ENCODE data around the gene HSD17B13. TPM values are rescaled to one million over a fixed set of nuclear protein-coding genes. Genes with fewer than 3 reads are reported as not detected.

HSD17B13 gene
- polyA plus RNA-seq, 1 of the 3 experiments (the other 2 are of a cell fraction): 0.13 TPM

GRCh38 chr4:87283151-87283550 is 39.5 kb downstream of the HSD17B13 start:
- POLR2A ChIA-PET: no interaction called here
- no peak overlapping the region for H3K4me3 ChIP-seq (ENCODE audit: low read depth in 2 of 2, low read length in 1 of 2)
- TF ChIP-seq MEF2A (IDR thresholded peaks at IDR 0.05; ENCODE audit: borderline replicate concordance, low read depth) (no peak), TCF12 (IDR thresholded peaks at IDR 0.05) (no peak), TEAD4 (IDR thresholded peaks at IDR 0.05; ENCODE audit: borderline replicate concordance, insufficient read depth) (no peak), CHD2 (IDR thresholded peaks at IDR 0.05; ENCODE audit: low read length, partially characterized antibody) (no peak), SIN3A (IDR thresholded peaks at IDR 0.05; ENCODE audit: borderline replicate concordance, low read depth, low read length) (no peak), PBX3 (IDR thresholded peaks at IDR 0.05) (no peak), RFX5 (IDR thresholded peaks at IDR 0.05; ENCODE audit: low read length) (no peak), IRF3 (IDR thresholded peaks at IDR 0.05; ENCODE audit: low read depth, low read length) (no peak), TAF1 (IDR thresholded peaks at IDR 0.05; ENCODE audit: borderline replicate concordance, low read depth, low read length) (no peak), ELF1 (IDR thresholded peaks at IDR 0.05) (no peak), ZBTB33 (IDR thresholded peaks at IDR 0.05; ENCODE audit: borderline replicate concordance, low read depth) (no peak), NRF1 (IDR thresholded peaks at IDR 0.05; ENCODE audit: low read depth, low read length) (no peak), FOSL2 (IDR thresholded peaks at IDR 0.05; ENCODE audit: borderline replicate concordance, low read depth) (no peak), GATA2 (CRISPR knock-in tag; IDR thresholded peaks at IDR 0.05) (no peak), FOXJ3 (CRISPR knock-in tag; IDR thresholded peaks at IDR 0.05) (no peak)
- H3K4me1 ChIP-seq (ENCODE audit: control insufficient read depth in 1 of 2, insufficient read depth in 2 of 2, low read depth in 1 of 2, low read length in 1 of 2): no peaks in the 10 kb centered on the region
- CTCF ChIA-PET: no interaction called here
- WGBS (ENCODE audit: low lambda C conversion rate): 5% methylated on average over 3 of the region's 3 CpGs
- H3K36me3 ChIP-seq (replicated peaks in 1 of 2; ENCODE audit: control insufficient read depth in 1 of 2, insufficient read depth in 2 of 2, low read length in 1 of 2): no peaks in the 10 kb centered on the region
- no peaks in the 10 kb centered on the region for H3F3A ChIP-seq (replicated peaks; ENCODE audit: insufficient read depth)
- H3K79me2 ChIP-seq (ENCODE audit: insufficient read depth): no peaks in the 10 kb centered on the region
- no peak overlapping the region for H3K9ac ChIP-seq
- no peak overlapping the region for H2AFZ ChIP-seq (ENCODE audit: low read depth)
- no peaks in the 10 kb centered on the region for H3K9me3 ChIP-seq
- H3K27ac ChIP-seq (ENCODE audit: low read depth in 2 of 2, low read length in 1 of 2): no peak overlapping the region
- H3K27me3 ChIP-seq (ENCODE audit: insufficient read depth): no peaks in the 10 kb centered on the region
- H4K20me1 ChIP-seq (ENCODE audit: insufficient read depth): no peaks in the 10 kb centered on the region
- no peaks in the 10 kb centered on the region for H3K9me2 ChIP-seq
- no peak overlapping the region for H3K4me2 ChIP-seq
- DNase-seq: no peak

- Histone ChIP-seq H4K20me1 (ENCODE audit: insufficient read depth) (no peaks in the 10 kb centered on the region), H3K36me3 (replicated peaks in 1 of 2; ENCODE audit: control insufficient read depth in 1 of 2, insufficient read depth in 2 of 2, low read length in 1 of 2) (no peaks in the 10 kb centered on the region), H3K4me1 (ENCODE audit: control insufficient read depth in 1 of 2, insufficient read depth in 2 of 2, low read depth in 1 of 2, low read length in 1 of 2) (no peaks in the 10 kb centered on the region), H3K9ac (no peak overlapping the region), H3K9me3 (no peaks in the 10 kb centered on the region), H3K4me2 (no peak overlapping the region), H2AFZ (ENCODE audit: low read depth) (no peak overlapping the region), H3F3A (replicated peaks; ENCODE audit: insufficient read depth) (no peaks in the 10 kb centered on the region), H3K9me2 (no peaks in the 10 kb centered on the region), H3K79me2 (ENCODE audit: insufficient read depth) (no peaks in the 10 kb centered on the region), H3K27me3 (ENCODE audit: insufficient read depth) (no peaks in the 10 kb centered on the region), H3K27ac (ENCODE audit: low read depth in 2 of 2, low read length in 1 of 2) (no peak overlapping the region), H3K4me3 (ENCODE audit: low read depth in 2 of 2, low read length in 1 of 2) (no peak overlapping the region)
- 0% methylated on average over 1 of the region's 1 CpG for WGBS (ENCODE audit: low lambda C conversion rate)
- ChIA-PET CTCF (no interaction called here), POLR2A (no interaction called here)
- no peak for DNase-seq
- TF ChIP-seq TCF12 (IDR thresholded peaks at IDR 0.05): no peak
- TF ChIP-seq FOXM1 (IDR thresholded peaks at IDR 0.05; ENCODE audit: low read depth): no peak
- TF ChIP-seq PBX3 (IDR thresholded peaks at IDR 0.05): no peak
- TF ChIP-seq RAD21 (IDR thresholded peaks at IDR 0.05; ENCODE audit: low read length): no peak
- TF ChIP-seq GATA2 (CRISPR knock-in tag; IDR thresholded peaks at IDR 0.05): no peak
Observed at GRCh38 chr4:87281603-87282002, 41.1 kb downstream of the HSD17B13 start.
